ENCODE measurements around the gene CTBP1. TPM values are rescaled to one million over a fixed set of nuclear protein-coding genes. Genes with fewer than 3 reads are reported as not detected.

The CTBP1 gene
- total and polyA plus RNA-seq, 4 donors: 98.8 to 232 (median 168) TPM

DNA sequence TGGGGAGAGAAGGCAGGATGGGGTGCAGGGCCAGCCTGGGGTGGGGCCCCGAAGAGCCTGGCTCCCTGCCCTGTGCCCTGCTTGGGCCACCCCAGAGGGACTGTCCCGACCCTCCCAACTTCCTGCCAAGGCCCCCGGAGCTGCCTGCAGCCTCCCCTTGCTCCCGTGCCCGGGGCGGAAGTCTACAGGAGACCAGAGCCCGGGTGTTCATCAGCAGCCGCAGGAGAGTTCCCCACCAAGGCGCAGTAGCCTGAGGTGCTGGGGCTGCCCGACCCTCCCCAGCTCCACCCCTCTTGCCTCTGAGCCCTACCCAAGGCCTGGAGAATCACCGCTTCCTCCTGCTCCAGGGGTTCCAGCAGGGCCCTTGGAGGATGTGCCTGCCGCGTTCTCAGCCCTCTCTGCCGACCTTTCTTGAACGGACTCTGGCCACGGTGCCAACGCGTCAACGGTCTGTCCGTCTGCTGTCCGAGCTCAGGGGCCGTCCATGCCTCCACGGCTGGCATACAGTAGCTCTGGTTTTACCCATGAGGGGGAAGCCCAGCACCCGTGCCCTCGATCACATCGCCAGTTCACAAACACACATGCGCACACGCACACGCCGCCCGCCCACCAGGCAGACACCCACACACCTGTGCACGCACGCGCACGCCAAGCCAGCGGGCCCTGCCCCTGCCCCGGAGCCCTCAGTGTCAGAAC lies 40.5 kb downstream of the CTBP1 start:
- no peaks in the 10 kb centered on the region for H3K9me3 ChIP-seq (ENCODE audit: control insufficient read depth, insufficient read depth, low read length)
- H3K27ac ChIP-seq (ENCODE audit: low read depth, low read length): peak overlapping the region; percentile 61
- no peak for DNase-seq (ENCODE audit: low read depth in 4 of 6, low spot score in 6 of 6)
- H3K4me1 ChIP-seq (ENCODE audit: control insufficient read depth, insufficient read depth, low read length): peaks cover 63% of the 10 kb centered on the region
- 82% methylated on average over 36 of the region's 37 CpGs for WGBS (ENCODE audit: insufficient coverage)
- H3K27me3 ChIP-seq (ENCODE audit: control insufficient read depth, insufficient read depth, low read length): no peaks in the 10 kb centered on the region
- no peak overlapping the region for H3K4me3 ChIP-seq (ENCODE audit: low read depth, low read length)
- peaks cover 86% of the 10 kb centered on the region for H3K36me3 ChIP-seq (ENCODE audit: control insufficient read depth, insufficient read depth, low read length)

DNA sequence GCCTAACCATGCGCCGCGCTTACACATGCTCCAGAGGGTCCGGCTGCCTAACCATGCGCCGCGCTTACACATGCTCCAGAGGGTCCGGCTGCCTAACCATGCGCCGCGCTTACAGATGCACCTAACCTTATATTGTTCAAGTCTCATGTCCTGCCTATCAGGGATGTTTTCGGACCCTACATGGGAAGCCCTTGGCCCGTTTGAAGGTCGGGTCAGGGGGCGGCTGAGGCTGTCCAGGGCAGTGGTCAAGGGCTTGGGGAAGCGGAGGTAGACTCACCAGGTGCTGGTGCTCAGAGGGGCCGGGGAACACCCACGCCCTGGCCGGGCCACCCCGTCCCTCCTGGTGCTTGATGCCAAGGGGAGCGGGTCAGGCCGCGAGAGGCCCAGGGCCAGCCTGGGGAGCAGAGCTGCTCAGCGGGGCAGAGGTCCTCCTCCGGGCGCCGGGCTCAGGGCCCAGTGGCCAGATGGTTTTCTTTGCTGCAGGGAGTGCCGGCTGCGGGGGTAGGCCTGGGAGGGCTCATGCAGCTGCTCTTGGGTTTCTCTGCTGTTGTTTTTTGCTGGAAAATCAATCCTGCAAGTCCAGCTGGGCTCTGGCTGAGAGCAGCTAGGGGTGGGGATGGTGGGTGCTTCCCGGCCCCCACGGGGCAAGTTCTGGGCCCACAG lies 41.2 kb downstream of the CTBP1 start:
- peak overlapping the region; percentile 61 for H3K27ac ChIP-seq (ENCODE audit: low read depth, low read length)
- H3K27me3 ChIP-seq (ENCODE audit: control insufficient read depth, insufficient read depth, low read length): no peaks in the 10 kb centered on the region
- H3K4me3 ChIP-seq (ENCODE audit: low read depth, low read length): no peak overlapping the region
- H3K4me1 ChIP-seq (ENCODE audit: control insufficient read depth, insufficient read depth, low read length): peaks cover 62% of the 10 kb centered on the region
- DNase-seq (ENCODE audit: low read depth in 4 of 6, low spot score in 6 of 6): peak in 1 of 6 donors; percentile 69
- 68% methylated on average over 21 of the region's 31 CpGs for WGBS (ENCODE audit: insufficient coverage)
- peaks cover 79% of the 10 kb centered on the region for H3K36me3 ChIP-seq (ENCODE audit: control insufficient read depth, insufficient read depth, low read length)
- no peaks in the 10 kb centered on the region for H3K9me3 ChIP-seq (ENCODE audit: control insufficient read depth, insufficient read depth, low read length)

DNA sequence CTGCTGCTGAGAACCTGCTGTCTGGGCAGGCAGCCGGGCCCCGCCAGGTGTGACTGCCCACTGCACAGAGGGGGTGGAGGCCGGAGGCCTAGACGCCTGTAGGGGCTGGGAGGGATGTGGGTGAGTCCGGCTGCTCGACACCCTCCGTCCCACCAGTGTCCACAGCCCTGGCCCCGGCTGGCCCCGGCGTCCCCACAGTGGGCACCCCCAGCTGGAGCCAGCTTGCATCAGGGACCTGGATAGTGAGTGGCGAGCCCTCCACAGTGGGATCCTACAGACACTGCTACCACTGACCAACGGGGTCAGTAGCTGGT lies 41.8 kb downstream of the CTBP1 start:
- H3K4me1 ChIP-seq (ENCODE audit: control insufficient read depth, insufficient read depth, low read length): peaks cover 61% of the 10 kb centered on the region
- WGBS (ENCODE audit: insufficient coverage): 91% methylated on average over 7 of the region's 12 CpGs
- H3K27ac ChIP-seq (ENCODE audit: low read depth, low read length): no peak overlapping the region
- DNase-seq (ENCODE audit: low read depth in 4 of 6, low spot score in 6 of 6): no peak
- H3K4me3 ChIP-seq (ENCODE audit: low read depth, low read length): no peak overlapping the region
- no peaks in the 10 kb centered on the region for H3K9me3 ChIP-seq (ENCODE audit: control insufficient read depth, insufficient read depth, low read length)
- H3K27me3 ChIP-seq (ENCODE audit: control insufficient read depth, insufficient read depth, low read length): no peaks in the 10 kb centered on the region
- peaks cover 73% of the 10 kb centered on the region for H3K36me3 ChIP-seq (ENCODE audit: control insufficient read depth, insufficient read depth, low read length)

DNA sequence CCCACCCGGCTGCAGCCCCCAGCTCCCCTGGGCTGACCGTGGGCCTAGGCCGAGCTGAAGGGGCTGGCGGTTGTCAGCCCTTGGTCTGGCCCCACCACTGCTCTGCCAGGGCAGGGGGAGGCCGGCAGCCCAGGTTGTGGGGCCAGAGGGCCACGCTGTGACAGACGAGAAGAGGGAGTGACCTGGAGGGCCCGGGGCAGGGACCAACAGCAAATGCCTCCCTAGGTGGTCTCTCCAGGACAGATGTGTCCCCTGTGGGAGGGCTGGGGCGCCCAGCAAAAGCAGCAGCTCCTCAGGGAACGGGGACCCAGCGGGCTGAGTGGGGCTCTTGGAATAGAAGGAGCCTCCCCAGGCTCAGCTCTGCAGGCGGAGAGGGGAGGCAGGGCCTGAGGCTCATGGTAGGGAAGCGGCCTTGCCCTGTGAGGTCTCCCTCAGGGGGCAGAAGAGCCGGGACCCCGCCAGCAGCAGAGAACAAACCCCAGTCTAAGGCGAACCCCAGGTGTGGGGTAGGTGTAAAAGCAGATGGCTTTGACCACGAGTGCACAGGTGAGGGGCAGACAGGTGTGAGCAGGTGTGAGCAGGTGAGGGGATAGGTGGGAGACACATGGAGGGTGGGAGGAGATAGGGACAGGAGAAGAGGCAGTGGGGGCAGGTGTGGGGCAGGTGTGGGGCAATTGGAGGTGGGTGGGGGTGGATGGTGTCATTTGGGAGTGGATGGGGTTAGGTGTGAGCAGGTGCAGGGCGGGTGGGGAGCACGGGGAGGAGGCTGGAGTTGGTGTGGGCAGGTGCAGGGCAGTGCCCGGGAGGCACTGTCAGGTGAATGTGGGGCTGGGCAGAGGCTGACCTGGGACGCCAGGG lies 42.4 kb downstream of the CTBP1 start:
- H3K27ac ChIP-seq (ENCODE audit: low read depth, low read length): no peak overlapping the region
- peaks cover 57% of the 10 kb centered on the region for H3K4me1 ChIP-seq (ENCODE audit: control insufficient read depth, insufficient read depth, low read length)

DNA sequence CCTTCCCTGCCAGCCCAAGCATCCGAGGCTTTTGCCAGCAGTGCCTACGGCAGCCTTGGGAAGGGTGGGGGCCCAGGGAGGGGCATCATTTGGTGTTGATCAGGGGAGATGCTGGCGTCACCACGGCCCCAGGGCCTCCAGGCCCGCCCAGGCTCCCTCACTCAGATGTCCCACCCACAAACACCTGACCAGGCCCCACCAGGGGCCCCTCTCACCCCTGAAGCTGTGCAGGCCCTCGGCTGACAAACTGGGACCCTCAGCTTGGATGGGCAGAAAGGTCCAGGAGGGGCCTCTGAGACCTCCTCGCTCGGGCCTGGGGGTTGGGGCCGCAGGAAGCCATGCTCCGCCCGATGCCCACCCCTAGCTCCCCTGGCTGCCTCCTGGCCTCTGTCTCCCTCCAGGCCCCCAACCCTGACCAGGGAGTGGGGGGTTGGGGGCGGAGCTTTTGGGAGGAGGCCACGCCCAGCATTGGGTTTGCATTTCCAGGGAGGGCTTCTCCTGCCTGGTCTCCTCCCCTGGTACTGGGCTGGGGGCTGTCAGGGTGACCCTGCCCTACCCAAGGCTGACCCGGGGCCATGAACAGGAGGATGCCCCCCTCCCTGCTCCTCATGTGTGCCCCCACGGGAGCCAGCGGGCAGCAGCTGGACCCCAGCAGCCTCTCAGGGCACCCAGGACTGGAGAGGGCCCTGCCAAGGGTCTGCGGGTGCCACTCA lies 43.2 kb downstream of the CTBP1 start:
- Histone ChIP-seq H3K9me3 (ENCODE audit: control insufficient read depth, insufficient read depth, low read length) (no peaks in the 10 kb centered on the region), H3K4me1 (ENCODE audit: control insufficient read depth, insufficient read depth, low read length) (peaks cover 57% of the 10 kb centered on the region), H3K27ac (ENCODE audit: low read depth, low read length) (no peak overlapping the region), H3K36me3 (ENCODE audit: control insufficient read depth, insufficient read depth, low read length) (peaks cover 62% of the 10 kb centered on the region), H3K27me3 (ENCODE audit: control insufficient read depth, insufficient read depth, low read length) (no peaks in the 10 kb centered on the region), H3K4me3 (ENCODE audit: low read depth, low read length) (no peak overlapping the region)
- DNase-seq (ENCODE audit: low read depth in 4 of 6, low spot score in 6 of 6): no peak
- WGBS (ENCODE audit: insufficient coverage): 86% methylated on average over 14 of the region's 17 CpGs

More for the DNA sequence above, 42.4 kb downstream of the CTBP1 start:
- no peak for DNase-seq (ENCODE audit: low read depth in 4 of 6, low spot score in 6 of 6)
- Histone ChIP-seq H3K36me3 (ENCODE audit: control insufficient read depth, insufficient read depth, low read length) (peaks cover 69% of the 10 kb centered on the region), H3K4me3 (ENCODE audit: low read depth, low read length) (no peak overlapping the region), H3K9me3 (ENCODE audit: control insufficient read depth, insufficient read depth, low read length) (no peaks in the 10 kb centered on the region), H3K27me3 (ENCODE audit: control insufficient read depth, insufficient read depth, low read length) (no peaks in the 10 kb centered on the region)
- 86% methylated on average over 21 of the region's 21 CpGs for WGBS (ENCODE audit: insufficient coverage)

DNA sequence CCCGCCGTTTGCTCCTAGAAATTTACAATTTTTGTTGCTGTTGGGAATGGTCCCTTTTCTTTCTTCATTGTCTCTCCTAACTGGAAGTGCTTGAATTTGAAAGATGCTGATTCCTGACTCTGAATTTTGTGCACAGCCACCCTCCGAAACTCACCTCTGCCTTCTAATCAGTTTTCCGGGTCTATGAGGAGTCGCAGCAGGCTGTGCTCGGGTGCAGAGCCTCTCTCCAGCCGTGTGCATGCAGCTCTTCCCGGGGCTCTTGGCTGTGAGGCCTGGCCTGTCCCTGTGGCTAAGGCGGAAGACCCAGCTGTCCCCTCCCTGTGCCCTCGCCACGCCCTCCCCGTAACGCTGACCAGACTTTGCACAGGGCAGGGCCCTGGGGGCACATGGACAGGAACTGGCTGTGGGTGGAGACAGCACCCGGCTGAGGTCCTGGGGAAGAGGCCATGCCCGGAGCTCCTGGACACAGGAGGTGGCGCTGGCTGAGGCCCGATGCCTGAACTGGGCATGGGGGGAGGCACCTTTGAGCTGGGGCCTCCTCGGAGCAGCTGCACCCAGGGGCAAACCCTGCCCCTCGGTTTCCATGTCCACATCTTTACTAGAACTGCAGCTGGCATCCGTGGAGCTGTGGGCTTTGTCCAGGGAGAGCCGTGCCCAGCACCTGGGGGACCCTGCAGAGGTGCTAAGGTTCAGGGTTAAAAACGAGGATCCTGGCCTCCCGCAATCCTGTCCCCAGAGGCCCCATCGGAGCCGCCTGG lies 43.9 kb downstream of the CTBP1 start:
- H3K27ac ChIP-seq (ENCODE audit: low read depth, low read length): no peak overlapping the region

DNA sequence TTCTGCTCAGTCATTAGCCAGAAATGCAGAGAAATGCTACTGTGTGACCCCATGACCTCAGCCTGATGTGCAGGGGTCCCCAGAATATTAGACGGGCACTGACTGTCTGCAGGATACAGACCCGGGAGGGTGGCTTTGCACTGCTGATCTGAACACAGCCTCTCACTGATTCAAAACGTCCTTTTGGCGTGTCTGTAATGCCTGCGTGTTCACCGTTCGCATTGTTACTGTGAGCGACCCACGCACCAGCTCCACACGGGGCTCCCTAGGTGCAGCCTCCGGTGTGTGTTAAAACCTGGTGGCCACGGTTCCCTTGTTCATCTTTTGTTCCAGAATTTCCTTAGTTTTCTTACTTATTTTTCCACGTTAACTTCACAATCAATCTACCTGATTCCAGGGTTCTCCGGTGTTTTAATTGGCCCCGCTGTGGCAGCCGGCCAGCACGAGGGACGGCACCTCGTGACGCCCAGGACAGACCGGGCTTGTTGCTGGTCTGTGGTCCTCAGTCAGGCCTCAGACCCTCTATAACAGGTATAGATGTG lies 44.6 kb downstream of the CTBP1 start:
- 89% methylated on average over 21 of the region's 21 CpGs for WGBS (ENCODE audit: insufficient coverage)
- Histone ChIP-seq H3K4me1 (ENCODE audit: control insufficient read depth, insufficient read depth, low read length) (peaks cover 53% of the 10 kb centered on the region), H3K27me3 (ENCODE audit: control insufficient read depth, insufficient read depth, low read length) (no peaks in the 10 kb centered on the region), H3K9me3 (ENCODE audit: control insufficient read depth, insufficient read depth, low read length) (no peaks in the 10 kb centered on the region), H3K36me3 (ENCODE audit: control insufficient read depth, insufficient read depth, low read length) (peaks cover 50% of the 10 kb centered on the region), H3K4me3 (ENCODE audit: low read depth, low read length) (no peak overlapping the region), H3K27ac (ENCODE audit: low read depth, low read length) (no peak overlapping the region)
- DNase-seq (ENCODE audit: low read depth in 4 of 6, low spot score in 6 of 6): no peak

More for the DNA sequence above, 43.9 kb downstream of the CTBP1 start:
- no peak for DNase-seq (ENCODE audit: low read depth in 4 of 6, low spot score in 6 of 6)
- Histone ChIP-seq H3K4me3 (ENCODE audit: low read depth, low read length) (no peak overlapping the region), H3K27me3 (ENCODE audit: control insufficient read depth, insufficient read depth, low read length) (no peaks in the 10 kb centered on the region), H3K4me1 (ENCODE audit: control insufficient read depth, insufficient read depth, low read length) (peaks cover 57% of the 10 kb centered on the region), H3K36me3 (ENCODE audit: control insufficient read depth, insufficient read depth, low read length) (peaks cover 57% of the 10 kb centered on the region), H3K9me3 (ENCODE audit: control insufficient read depth, insufficient read depth, low read length) (no peaks in the 10 kb centered on the region)
- WGBS (ENCODE audit: insufficient coverage): 77% methylated on average over 21 of the region's 25 CpGs

DNA sequence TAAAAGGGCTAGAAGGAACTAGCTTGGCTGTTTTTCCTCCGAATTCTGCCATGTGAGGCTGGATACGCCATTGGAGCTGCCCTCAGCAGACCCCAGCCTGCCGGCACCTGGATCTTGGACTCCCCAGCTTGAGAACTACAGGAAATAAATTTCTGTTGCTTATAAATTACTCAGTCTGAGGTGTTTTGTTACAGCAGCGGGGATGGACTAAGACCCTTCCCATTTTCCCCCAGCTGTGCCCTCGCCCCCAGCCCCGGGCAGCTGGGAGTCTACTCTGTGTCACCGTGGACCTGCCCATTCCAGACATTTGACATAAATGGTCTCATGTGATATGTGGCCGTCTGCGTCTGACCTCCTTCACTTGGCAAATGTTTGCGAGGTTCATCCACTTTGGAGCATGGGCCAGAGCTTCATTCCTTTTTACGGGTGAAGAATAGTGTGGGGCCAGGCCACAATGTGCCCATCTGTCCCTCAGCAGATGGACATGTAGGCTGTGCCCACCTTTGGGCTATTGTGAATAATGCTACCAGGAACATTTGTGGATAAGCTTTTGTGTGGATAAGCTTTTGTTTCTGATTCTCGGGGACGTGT lies 45.8 kb downstream of the CTBP1 start:
- no peak for DNase-seq (ENCODE audit: low read depth in 4 of 6, low spot score in 6 of 6)
- no peaks in the 10 kb centered on the region for H3K27me3 ChIP-seq (ENCODE audit: control insufficient read depth, insufficient read depth, low read length)
- WGBS (ENCODE audit: insufficient coverage): 76% methylated on average over 11 of the region's 13 CpGs
- no peak overlapping the region for H3K4me3 ChIP-seq (ENCODE audit: low read depth, low read length)
- H3K9me3 ChIP-seq (ENCODE audit: control insufficient read depth, insufficient read depth, low read length): no peaks in the 10 kb centered on the region
- peaks cover 38% of the 10 kb centered on the region for H3K36me3 ChIP-seq (ENCODE audit: control insufficient read depth, insufficient read depth, low read length)
- peaks cover 41% of the 10 kb centered on the region for H3K4me1 ChIP-seq (ENCODE audit: control insufficient read depth, insufficient read depth, low read length)
- H3K27ac ChIP-seq (ENCODE audit: low read depth, low read length): no peak overlapping the region

All from spinal cord (tissue), 10 donors.